ENCODE results near the gene DHRS7. TPM values are rescaled to one million over a fixed set of nuclear protein-coding genes. Genes with fewer than 3 reads are reported as not detected.
"Not testable (repeated sequence)": the region's sequence is repeated elsewhere in the genome, so short reads cannot be mapped to it uniquely, and the experiment has no call there.

The DHRS7 gene
- total and polyA plus RNA-seq, 12 donors: 41.3 to 248 (median 158) TPM

GRCh38 chr14:60106339-60106738 is 58.9 kb downstream of the DHRS7 start:
- WGBS, 4 donors: 20 to 32% (median 24%) methylated on average over 2 of the region's 2 CpGs
- no peak overlapping the region for H3K4me3 ChIP-seq
- peak in 6 of 7 donors; percentile 32 to 60 (median 44) for DNase-seq
- peaks cover 17 to 40% of the 10 kb centered on the region in 2 donors for H3K4me1 ChIP-seq (replicated peaks in 1 of 2)
- H3K36me3 ChIP-seq (replicated peaks in 1 of 2): peaks cover 0 to 7% of the 10 kb centered on the region in 2 donors
- intact Hi-C loops (cut with DNase I): no loop called here
- no peaks in the 10 kb centered on the region for H3K27me3 ChIP-seq
- no peaks in the 10 kb centered on the region for H3K9me3 ChIP-seq (replicated peaks in 1 of 3)
- TF ChIP-seq POLR2A (IDR thresholded peaks at IDR 0.05) (no peak), CTCF (IDR thresholded peaks at IDR 0.05) (no peak)
- peak overlapping the region in 1 of 5 donors; percentile 35 for H3K27ac ChIP-seq

- no peak for DNase-seq
- no peaks in the 10 kb centered on the region for H3K27me3 ChIP-seq
- peaks cover 17 to 36% of the 10 kb centered on the region in 2 donors for H3K4me1 ChIP-seq (replicated peaks in 1 of 2)
- TF ChIP-seq POLR2A (IDR thresholded peaks at IDR 0.05) (no peak), CTCF (IDR thresholded peaks at IDR 0.05) (no peak)
- peak overlapping the region in 1 of 5 donors; percentile 33 for H3K27ac ChIP-seq
- 40 to 60% (median 41%) methylated on average over 2 of the region's 2 CpGs for WGBS, 4 donors
- H3K4me3 ChIP-seq: no peak overlapping the region
- no peaks in the 10 kb centered on the region for H3K9me3 ChIP-seq (replicated peaks in 1 of 3)
- H3K36me3 ChIP-seq (replicated peaks in 1 of 2): no peaks in the 10 kb centered on the region
- intact Hi-C loops (cut with DNase I): no loop called here
Observed at GRCh38 chr14:60102389-60102788, 62.8 kb downstream of the DHRS7 start.

GRCh38 chr14:60101786-60102185 is 63.4 kb downstream of the DHRS7 start:
- WGBS, 4 donors: 77 to 87% (median 80%) methylated on average over 1 of the region's 1 CpG
- Histone ChIP-seq H3K36me3 (replicated peaks in 1 of 2) (no peaks in the 10 kb centered on the region), H3K27ac (no peak overlapping the region), H3K4me1 (replicated peaks in 1 of 2) (peaks cover 11 to 30% of the 10 kb centered on the region in 2 donors), H3K27me3 (no peaks in the 10 kb centered on the region), H3K9me3 (replicated peaks in 1 of 3) (no peaks in the 10 kb centered on the region), H3K4me3 (no peak overlapping the region)
- no peak for DNase-seq
- intact Hi-C loops (cut with DNase I): no loop called here
- TF ChIP-seq CTCF (IDR thresholded peaks at IDR 0.05): no peak
- TF ChIP-seq POLR2A (IDR thresholded peaks at IDR 0.05): no peak

GRCh38 chr14:60099855-60100254 is 65.3 kb downstream of the DHRS7 start:
- H3K4me1 ChIP-seq (replicated peaks in 1 of 2): peaks cover 6 to 25% of the 10 kb centered on the region in 2 donors
- not testable (repeated sequence) for H3K4me3 ChIP-seq; H3K9me3 ChIP-seq (replicated peaks in 1 of 3); H3K36me3 ChIP-seq (replicated peaks in 1 of 2); H3K27me3 ChIP-seq; DNase-seq; H3K27ac ChIP-seq
- intact Hi-C loops (cut with DNase I): loop anchor here in 1 of 2 donors (10.0 kb wide), 1 partner anchor 65 kb away; the partner anchor contains the start of gene DHRS7
- 94 to 96% (median 95%) methylated on average over 7 of the region's 7 CpGs for WGBS, 4 donors

- H3K36me3 ChIP-seq (replicated peaks in 1 of 2): no peaks in the 10 kb centered on the region
- no peaks in the 10 kb centered on the region for H3K9me3 ChIP-seq (replicated peaks in 1 of 3)
- no peak for DNase-seq
- no peak overlapping the region for H3K4me3 ChIP-seq
- H3K27me3 ChIP-seq: no peaks in the 10 kb centered on the region
- intact Hi-C loops (cut with DNase I): loop anchor here in 1 of 2 donors (10.0 kb wide), 1 partner anchor 67 kb away; the partner anchor contains the start of gene DHRS7
- TF ChIP-seq CTCF (IDR thresholded peaks at IDR 0.05) (no peak), POLR2A (IDR thresholded peaks at IDR 0.05) (no peak)
- no peak overlapping the region for H3K27ac ChIP-seq
- WGBS, 4 donors: 78 to 85% (median 84%) methylated on average over 6 of the region's 6 CpGs
- H3K4me1 ChIP-seq (replicated peaks in 1 of 2): peaks cover 17 to 32% of the 10 kb centered on the region in 2 donors
Observed at GRCh38 chr14:60097974-60098373, 67.2 kb downstream of the DHRS7 start.
